Neural cell (in vitro differentiated cells): Measurements from ENCODE around the gene LRRC56. TPM values are rescaled to one million over a fixed set of nuclear protein-coding genes. Genes with fewer than 3 reads are reported as not detected.

Source experiments
- H2AFZ ChIP-seq: fragments of 200-600, 300-800 bp; sonication (generic), shearing (Covaris generic); 2 replicates; pipeline ENCODE4 v1.6.0; 2014; ENCODE audit warnings: low read depth, mild to moderate bottlenecking, antibody characterized with exemption, low read length, moderate library complexity
- H3F3A ChIP-seq: fragments of 200-600 bp; shearing (Covaris generic); 2 replicates; pipeline ENCODE4 v1.6.1; 2016; ENCODE audit warnings: mild to moderate bottlenecking, moderate library complexity, mixed read lengths, antibody characterized with exemption, low read length; ENCODE audit not compliant: insufficient read depth, poor library complexity, severe bottlenecking
- H3K27ac ChIP-seq: fragments of 200-600, 300-800 bp; sonication (generic), shearing (Covaris generic); 2 replicates; pipeline ENCODE4 v1.5.1; 2014; ENCODE audit warnings: mild to moderate bottlenecking, low read length, moderate library complexity
- H3K27me3 ChIP-seq: fragments of 300-800, 200-600 bp; sonication (generic), shearing (Covaris generic); 2 replicates; pipeline ENCODE4 v1.6.0; 2014; ENCODE audit warnings: mild to moderate bottlenecking, low read depth, low read length, moderate library complexity; ENCODE audit not compliant: insufficient read depth
- H3K36me3 ChIP-seq: fragments of 300-800, 200-600 bp; sonication (generic), shearing (Covaris generic); 2 replicates; pipeline ENCODE4 v1.5.1; 2014; ENCODE audit warnings: mild to moderate bottlenecking, antibody characterized with exemption, low read length, moderate library complexity; ENCODE audit not compliant: insufficient read depth
- H3K4me2 ChIP-seq: fragments of 300-800, 200-600 bp; sonication (generic), shearing (Covaris generic); 2 replicates; pipeline ENCODE4 v1.6.0; 2014; ENCODE audit warnings: mild to moderate bottlenecking, low read length
- H3K4me3 ChIP-seq: fragments of 300-800, 200-600 bp; sonication (generic), shearing (Covaris generic); 2 replicates; pipeline ENCODE4 v1.5.1; 2014; ENCODE audit warnings: mild to moderate bottlenecking, low read length, moderate library complexity
- H3K79me2 ChIP-seq: fragments of 200-600 bp; shearing (Covaris generic); replicated peaks from 2 replicates; pipeline ENCODE4 v1.6.0; 2014; ENCODE audit warnings: mild to moderate bottlenecking, low read length, moderate library complexity; ENCODE audit not compliant: insufficient read depth
- H3K9ac ChIP-seq: fragments of 300-800, 200-600 bp; sonication (generic), shearing (Covaris generic); 2 replicates; pipeline ENCODE4 v1.6.1; 2016; ENCODE audit warnings: mild to moderate bottlenecking, low read length, mixed read lengths
- H3K9me2 ChIP-seq: fragments of 200-600 bp; shearing (Covaris generic); 2 replicates; pipeline ENCODE4 v1.6.1; 2016; ENCODE audit warnings: mild to moderate bottlenecking, low read length, mixed read lengths; ENCODE audit not compliant: insufficient read depth
- H3K9me3 ChIP-seq: fragments of 200-600, 300-800 bp; sonication (generic), shearing (Covaris generic); 2 replicates; pipeline ENCODE4 v1.6.1; 2016; ENCODE audit warnings: mild to moderate bottlenecking, mixed run types, low read length, moderate library complexity, mixed read lengths
- H4K20me1 ChIP-seq: fragments of 200-600 bp; shearing (Covaris generic); 2 replicates; pipeline ENCODE4 v1.6.1; 2016; ENCODE audit warnings: mild to moderate bottlenecking, mixed run types; ENCODE audit not compliant: insufficient read depth
- EP300 ChIP-seq: fragments of 450-650 bp; conservative IDR thresholded peaks from 2 replicates; pipeline ENCODE4 v1.6.1; 2014; ENCODE audit warnings: antibody characterized with exemption, mild to moderate bottlenecking, moderate library complexity; ENCODE audit not compliant: poor library complexity, severe bottlenecking
- EZH2 ChIP-seq: fragments of 200-600, 300-800 bp; shearing (Covaris generic), sonication (generic); IDR thresholded peaks from 2 replicates; pipeline ENCODE4 v1.6.1; 2014; ENCODE audit warnings: antibody characterized with exemption, low read length, borderline replicate concordance, mild to moderate bottlenecking; ENCODE audit not compliant: insufficient read depth, poor library complexity, severe bottlenecking
- MXI1 ChIP-seq: fragments of 450-650 bp; conservative IDR thresholded peaks from 2 replicates; pipeline ENCODE4 v1.6.1; 2014; ENCODE audit warnings: antibody characterized with exemption, mild to moderate bottlenecking; ENCODE audit not compliant: poor library complexity, severe bottlenecking
- POLR2AphosphoS5 ChIP-seq: IDR thresholded peaks from 2 replicates; pipeline ENCODE4 v1.6.1; 2012
- RAD21 ChIP-seq: fragments of 450-650 bp; conservative IDR thresholded peaks from 2 replicates; pipeline ENCODE4 v1.6.1; 2014; ENCODE audit warnings: antibody characterized with exemption, mild to moderate bottlenecking, moderate library complexity
- SMC3 ChIP-seq: fragments of 450-650 bp; conservative IDR thresholded peaks from 2 replicates; pipeline ENCODE4 v1.6.1; 2014; ENCODE audit warnings: antibody characterized with exemption, mild to moderate bottlenecking, moderate library complexity; ENCODE audit not compliant: poor library complexity
- TAF1 ChIP-seq: IDR thresholded peaks from 2 replicates; pipeline ENCODE4 v1.6.1; 2012; ENCODE audit warnings: low read depth
- polyA plus RNA-seq: library from polyadenylated mRNA; depleted of rRNA; stranded (reverse); fragments of >200 nt; gene quantifications from 2 replicates; pipeline ENCODE4 v1.2.3, GENCODE V29; 2014
- TF ChIP-seq, protein P1 (sequence below): IDR thresholded peaks from 2 replicates; pipeline ENCODE4 v1.6.1; 2012; ENCODE audit warnings: borderline replicate concordance
- TF ChIP-seq, protein P2 (sequence below): fragments of 450-650 bp; IDR thresholded peaks from 2 replicates; pipeline ENCODE4 v1.5.1; 2014; ENCODE audit warnings: antibody characterized with exemption, mild to moderate bottlenecking, moderate library complexity; ENCODE audit not compliant: poor library complexity, severe bottlenecking

The LRRC56 gene
- polyA plus RNA-seq, 1 donor from 2014 or later: 0.76 TPM

DNA sequence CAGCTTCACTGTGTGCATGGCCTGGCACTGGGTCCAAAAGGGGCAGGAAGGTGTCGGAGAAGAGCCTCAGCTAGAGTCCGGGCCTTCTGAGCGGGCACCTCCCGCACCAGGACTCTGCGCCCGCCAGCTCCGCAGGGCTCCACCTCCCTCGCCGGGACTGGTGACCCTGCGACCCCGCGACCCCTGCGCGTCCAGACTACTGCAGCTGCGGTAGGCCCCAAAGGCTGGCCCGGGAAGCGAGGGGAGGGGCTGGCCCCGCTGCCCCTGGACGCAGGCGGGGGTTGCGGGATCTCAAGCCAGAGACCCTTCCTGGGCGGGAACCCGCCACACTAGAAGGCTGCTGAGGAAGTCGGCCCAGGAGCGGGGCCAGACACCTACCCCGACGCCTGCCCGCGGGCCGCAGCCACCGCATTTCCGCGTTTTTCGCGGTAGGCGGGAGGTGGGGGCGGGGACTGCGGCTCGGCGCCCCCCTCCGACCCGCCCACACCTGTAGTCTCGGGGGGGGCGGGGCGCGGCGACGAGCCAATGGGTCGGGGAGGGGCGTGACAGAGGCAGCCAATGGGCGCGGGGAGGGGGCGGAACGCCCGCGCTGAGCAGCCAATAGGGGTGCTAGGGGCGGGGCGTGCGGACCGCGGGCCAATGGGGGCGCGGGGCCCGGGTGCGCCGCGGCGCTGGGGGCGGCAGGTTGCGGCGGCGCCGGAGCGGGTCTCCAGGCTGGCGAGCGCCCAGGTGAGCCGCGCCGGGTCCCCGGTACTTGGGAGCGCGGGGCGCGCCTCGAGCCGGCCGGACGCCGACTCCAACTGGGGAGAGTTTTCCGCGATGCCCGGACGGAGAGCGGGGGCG is 23.2 kb downstream of the LRRC56 start, which contains the start of the genes LMNTD2 and RASSF7:
LMNTD2 (minus strand) TSS at position 434 of the 843 bp plus-strand sequence; CDS start at position 412, 22 bp downstream.
RASSF7 (plus strand) TSS at position 666 of the 843 bp plus-strand sequence. CDS start 799 bp downstream, outside the sequence.
- Histone ChIP-seq H3K4me3 (peak within 1 kb of the TSS; percentile 75), H3F3A (no peaks in the 10 kb centered on the region), H3K9me2 (no peaks in the 10 kb centered on the region), H3K27me3 (peaks cover 29% of the 10 kb centered on the region), H3K4me2 (peak within 1 kb of the TSS; percentile 62), H4K20me1 (no peaks in the 10 kb centered on the region), H3K9ac (peak within 1 kb of the TSS; percentile 61), H3K79me2 (no peaks in the 10 kb centered on the region), H3K27ac (peak within 1 kb of the TSS; percentile 12), H2AFZ (peak within 1 kb of the TSS; percentile 73), H3K36me3 (no peaks in the 10 kb centered on the region), H3K9me3 (no peaks in the 10 kb centered on the region)
- TF ChIP-seq TAF1 (no peak), POLR2AphosphoS5 (peak; percentile 25), MXI1 (peak; percentile 73), EZH2 (no peak), EP300 (no peak), SMC3 (no peak), RAD21 (no peak)
- TF ChIP-seq, protein P1, sequence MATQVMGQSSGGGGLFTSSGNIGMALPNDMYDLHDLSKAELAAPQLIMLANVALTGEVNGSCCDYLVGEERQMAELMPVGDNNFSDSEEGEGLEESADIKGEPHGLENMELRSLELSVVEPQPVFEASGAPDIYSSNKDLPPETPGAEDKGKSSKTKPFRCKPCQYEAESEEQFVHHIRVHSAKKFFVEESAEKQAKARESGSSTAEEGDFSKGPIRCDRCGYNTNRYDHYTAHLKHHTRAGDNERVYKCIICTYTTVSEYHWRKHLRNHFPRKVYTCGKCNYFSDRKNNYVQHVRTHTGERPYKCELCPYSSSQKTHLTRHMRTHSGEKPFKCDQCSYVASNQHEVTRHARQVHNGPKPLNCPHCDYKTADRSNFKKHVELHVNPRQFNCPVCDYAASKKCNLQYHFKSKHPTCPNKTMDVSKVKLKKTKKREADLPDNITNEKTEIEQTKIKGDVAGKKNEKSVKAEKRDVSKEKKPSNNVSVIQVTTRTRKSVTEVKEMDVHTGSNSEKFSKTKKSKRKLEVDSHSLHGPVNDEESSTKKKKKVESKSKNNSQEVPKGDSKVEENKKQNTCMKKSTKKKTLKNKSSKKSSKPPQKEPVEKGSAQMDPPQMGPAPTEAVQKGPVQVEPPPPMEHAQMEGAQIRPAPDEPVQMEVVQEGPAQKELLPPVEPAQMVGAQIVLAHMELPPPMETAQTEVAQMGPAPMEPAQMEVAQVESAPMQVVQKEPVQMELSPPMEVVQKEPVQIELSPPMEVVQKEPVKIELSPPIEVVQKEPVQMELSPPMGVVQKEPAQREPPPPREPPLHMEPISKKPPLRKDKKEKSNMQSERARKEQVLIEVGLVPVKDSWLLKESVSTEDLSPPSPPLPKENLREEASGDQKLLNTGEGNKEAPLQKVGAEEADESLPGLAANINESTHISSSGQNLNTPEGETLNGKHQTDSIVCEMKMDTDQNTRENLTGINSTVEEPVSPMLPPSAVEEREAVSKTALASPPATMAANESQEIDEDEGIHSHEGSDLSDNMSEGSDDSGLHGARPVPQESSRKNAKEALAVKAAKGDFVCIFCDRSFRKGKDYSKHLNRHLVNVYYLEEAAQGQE: no peak
- TF ChIP-seq, protein P2, sequence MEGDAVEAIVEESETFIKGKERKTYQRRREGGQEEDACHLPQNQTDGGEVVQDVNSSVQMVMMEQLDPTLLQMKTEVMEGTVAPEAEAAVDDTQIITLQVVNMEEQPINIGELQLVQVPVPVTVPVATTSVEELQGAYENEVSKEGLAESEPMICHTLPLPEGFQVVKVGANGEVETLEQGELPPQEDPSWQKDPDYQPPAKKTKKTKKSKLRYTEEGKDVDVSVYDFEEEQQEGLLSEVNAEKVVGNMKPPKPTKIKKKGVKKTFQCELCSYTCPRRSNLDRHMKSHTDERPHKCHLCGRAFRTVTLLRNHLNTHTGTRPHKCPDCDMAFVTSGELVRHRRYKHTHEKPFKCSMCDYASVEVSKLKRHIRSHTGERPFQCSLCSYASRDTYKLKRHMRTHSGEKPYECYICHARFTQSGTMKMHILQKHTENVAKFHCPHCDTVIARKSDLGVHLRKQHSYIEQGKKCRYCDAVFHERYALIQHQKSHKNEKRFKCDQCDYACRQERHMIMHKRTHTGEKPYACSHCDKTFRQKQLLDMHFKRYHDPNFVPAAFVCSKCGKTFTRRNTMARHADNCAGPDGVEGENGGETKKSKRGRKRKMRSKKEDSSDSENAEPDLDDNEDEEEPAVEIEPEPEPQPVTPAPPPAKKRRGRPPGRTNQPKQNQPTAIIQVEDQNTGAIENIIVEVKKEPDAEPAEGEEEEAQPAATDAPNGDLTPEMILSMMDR: no peak

DNA sequence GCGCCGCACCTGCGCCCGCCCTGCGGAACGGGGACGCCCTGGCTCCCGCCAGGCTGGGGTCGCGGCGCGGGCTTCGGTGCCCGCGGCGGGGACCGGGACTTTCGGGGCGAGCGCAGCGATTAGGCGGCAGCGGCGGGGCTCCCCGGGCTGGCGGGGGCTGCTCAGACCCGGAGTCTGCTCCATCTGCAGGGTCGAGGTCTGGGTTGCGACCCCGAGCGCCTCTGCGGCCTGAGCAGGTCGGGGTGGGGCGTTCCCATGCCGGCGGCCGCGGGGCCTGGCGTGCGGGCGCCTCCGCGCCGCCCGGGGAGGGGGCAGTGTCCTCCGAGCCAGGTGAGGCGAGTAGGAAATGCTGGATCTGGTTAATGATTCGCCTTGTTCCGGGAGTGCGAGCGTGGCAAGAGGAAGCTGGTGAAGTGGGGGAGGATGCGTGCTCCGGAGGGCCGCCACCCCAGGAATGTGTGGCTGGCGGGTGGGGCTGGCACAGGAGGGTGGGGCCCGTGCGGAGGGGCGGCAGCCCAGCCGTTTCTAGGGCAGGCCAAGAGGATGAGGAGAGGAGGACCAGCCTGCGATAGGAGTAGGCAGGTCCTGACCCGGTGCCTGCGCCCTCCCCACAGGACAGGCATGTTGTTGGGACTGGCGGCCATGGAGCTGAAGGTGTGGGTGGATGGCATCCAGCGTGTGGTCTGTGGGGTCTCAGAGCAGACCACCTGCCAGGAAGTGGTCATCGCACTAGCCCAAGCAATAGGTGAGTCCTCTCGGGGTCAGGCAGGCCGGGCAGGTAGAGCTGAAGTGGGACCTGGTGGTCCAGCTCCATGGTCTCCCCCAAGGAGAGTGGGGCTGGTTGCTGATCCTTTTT is 24.0 kb downstream of the LRRC56 start:
- Histone ChIP-seq H3K4me2 (peak overlapping the region; percentile 62), H3K79me2 (no peaks in the 10 kb centered on the region), H3K9me2 (no peaks in the 10 kb centered on the region), H3K36me3 (no peaks in the 10 kb centered on the region), H3K27me3 (peaks cover 21% of the 10 kb centered on the region), H3K9ac (peak overlapping the region; percentile 57), H2AFZ (no peak overlapping the region), H3K9me3 (no peaks in the 10 kb centered on the region), H3F3A (no peaks in the 10 kb centered on the region), H4K20me1 (no peaks in the 10 kb centered on the region), H3K27ac (no peak overlapping the region), H3K4me3 (peak overlapping the region; percentile 75)
- TF ChIP-seq SMC3 (no peak), MXI1 (peak; percentile 26), POLR2AphosphoS5 (no peak)
